ENCODE data around the gene TP53.

TP53 gene

DNA sequence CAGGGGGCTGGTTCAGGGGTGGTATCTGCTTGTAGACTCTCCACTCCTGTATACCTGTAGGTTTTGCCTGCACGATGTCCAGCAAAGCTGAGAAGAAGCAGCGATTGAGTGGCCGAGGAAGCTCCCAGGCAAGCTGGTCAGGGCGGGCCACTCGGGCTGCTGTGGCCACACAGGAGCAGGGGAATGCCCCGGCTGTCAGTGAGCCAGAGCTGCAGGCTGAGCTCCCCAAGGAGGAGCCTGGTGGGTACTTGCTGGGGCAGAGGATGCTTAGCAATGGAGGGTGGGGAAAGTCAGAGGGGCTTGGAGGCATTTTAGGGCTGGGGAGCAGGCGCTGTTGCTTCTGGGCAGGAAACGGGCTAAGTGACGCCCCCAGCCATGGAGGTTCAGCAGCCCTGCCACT is 32.4 kb upstream of the TP53 start:
- H3K4me3 ChIP-seq (ENCODE audit: control insufficient read depth, low read depth, low read length): no peak overlapping the region
- TF ChIP-seq, protein P1, sequence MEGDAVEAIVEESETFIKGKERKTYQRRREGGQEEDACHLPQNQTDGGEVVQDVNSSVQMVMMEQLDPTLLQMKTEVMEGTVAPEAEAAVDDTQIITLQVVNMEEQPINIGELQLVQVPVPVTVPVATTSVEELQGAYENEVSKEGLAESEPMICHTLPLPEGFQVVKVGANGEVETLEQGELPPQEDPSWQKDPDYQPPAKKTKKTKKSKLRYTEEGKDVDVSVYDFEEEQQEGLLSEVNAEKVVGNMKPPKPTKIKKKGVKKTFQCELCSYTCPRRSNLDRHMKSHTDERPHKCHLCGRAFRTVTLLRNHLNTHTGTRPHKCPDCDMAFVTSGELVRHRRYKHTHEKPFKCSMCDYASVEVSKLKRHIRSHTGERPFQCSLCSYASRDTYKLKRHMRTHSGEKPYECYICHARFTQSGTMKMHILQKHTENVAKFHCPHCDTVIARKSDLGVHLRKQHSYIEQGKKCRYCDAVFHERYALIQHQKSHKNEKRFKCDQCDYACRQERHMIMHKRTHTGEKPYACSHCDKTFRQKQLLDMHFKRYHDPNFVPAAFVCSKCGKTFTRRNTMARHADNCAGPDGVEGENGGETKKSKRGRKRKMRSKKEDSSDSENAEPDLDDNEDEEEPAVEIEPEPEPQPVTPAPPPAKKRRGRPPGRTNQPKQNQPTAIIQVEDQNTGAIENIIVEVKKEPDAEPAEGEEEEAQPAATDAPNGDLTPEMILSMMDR (conservative IDR thresholded peaks at IDR 0.05; ENCODE audit: control insufficient read depth, insufficient read depth, low read depth, low read length): no peak
- DNase-seq (ENCODE audit: low read depth): no peak

DNA sequence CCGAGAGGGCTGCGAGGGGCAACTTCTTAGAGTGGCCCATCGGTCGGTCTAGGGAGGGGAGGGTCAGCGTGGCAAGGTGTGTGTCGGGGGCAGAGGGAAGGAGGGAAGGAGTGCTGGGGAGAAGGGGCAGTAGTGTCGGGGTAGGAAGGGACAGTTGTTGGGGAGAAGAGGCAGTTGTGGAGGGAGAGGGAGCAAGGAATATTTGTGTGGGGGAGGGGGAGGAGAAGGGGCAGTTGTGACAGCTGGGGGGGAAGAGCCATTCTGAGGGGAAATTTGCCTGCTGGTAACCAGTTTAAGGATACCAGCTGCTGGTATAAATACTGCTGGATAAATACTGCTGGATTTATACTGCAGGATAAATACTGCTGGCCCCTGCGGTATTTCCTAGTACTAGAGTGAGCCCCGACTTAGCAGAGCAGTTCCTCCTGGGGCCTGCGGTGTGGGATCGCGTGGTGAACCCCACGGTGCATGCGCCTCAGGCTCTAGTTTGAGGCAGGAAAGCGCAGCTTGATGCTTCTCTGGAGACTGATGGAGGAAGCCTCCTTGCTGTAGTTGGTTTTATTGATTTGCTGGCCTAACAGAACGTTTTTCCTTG is 30.6 kb upstream of the TP53 start:
- H3K4me3 ChIP-seq (ENCODE audit: control insufficient read depth, low read depth, low read length): peak overlapping the region; percentile 62
- TF ChIP-seq, protein P1 (conservative IDR thresholded peaks at IDR 0.05; ENCODE audit: control insufficient read depth, insufficient read depth, low read depth, low read length): no peak
- no peak for DNase-seq (ENCODE audit: low read depth)

DNA sequence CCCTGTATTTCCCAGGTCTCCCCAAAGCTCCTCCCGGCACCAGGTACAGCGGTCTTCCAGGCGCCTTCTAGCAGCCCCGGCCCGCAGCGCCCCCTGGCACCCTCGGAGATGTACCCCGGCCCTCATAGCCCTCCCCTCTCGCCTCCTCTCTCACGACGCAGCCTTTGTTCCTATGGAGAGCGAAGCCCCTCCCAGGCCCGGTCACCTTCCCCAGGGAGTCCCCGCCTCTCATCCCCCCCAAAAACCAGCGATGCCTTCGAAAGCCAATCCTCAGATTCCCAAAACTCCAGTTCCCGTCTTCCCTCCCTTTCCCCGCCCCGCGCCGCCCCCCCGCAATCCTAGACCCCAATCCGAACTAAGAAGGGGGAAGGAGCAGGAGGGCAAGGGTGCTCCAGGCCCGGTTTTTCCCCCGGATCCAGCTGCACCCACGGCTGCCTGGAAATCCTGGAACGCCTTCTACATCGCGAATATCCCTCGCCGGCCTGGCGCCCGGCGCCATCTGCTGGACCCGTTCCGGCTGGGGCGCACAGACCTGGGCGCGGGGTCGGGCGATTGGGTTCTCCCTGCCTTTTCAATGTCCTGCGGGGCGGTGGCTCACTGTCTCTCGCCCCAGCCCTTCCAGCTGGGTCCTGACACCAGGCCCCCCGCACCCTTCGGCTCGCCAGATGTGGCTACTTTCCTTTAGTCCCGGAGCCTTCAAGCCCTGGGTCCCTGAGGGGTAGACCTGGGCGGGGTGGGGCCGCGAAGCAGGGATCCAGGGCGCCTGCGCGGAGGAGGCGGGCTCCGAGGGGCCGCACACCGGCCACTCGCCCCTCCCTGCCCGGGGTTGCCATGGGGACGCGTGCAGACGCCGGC is 29.8 kb upstream of the TP53 start, which contains the start of gene DNAH2:
TSS of gene DNAH2 (plus strand) at position 844 of the 855 bp plus-strand sequence. CDS start 1,991 bp downstream, outside the sequence.
- TF ChIP-seq, protein P1 (conservative IDR thresholded peaks at IDR 0.05; ENCODE audit: control insufficient read depth, insufficient read depth, low read depth, low read length): peak; percentile 36

DNA sequence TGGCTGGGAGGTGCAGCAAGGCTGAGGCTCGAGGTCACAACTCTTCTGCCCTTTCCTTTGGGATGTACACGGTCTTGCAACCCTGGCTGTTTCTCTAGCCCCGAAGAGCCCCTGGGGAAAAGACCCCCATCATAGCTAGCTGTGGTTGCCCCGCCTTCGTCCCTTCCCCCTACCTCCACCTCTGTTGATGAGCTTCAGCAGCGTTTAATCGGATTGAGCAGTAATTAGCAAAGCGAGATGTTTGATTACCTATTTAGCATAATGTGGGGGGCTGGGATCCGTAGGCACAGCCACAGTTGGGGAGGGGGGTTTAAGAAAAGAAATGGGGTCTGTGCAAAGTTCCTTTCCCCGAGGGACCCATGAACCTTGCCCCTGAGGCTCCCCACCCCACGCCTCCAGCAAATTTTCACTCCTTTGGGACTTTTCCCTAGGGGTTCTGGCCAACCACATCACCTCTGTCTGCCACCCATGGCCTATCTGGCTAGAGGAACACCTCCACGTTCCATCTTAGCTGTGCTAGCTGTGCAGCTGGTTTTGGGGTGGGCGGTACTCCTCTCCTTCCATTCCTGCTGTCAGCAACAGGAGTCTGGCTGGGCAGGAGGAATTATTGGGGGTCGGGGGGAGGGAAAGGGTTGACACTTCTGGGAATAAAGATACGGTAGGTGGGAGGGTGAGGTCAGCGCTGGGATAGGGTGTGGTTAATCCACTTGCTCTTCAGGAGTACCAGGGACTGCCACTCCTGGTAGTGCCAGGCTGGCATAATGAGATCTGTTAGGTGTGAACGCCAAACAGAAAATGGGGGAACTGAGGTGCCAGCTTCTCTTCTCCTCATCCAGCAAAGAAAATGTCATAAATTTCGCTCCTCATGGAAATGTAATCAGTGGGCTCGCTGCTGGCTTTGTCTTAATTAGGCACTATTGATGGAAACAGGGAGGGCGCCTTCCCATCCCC is 28.9 kb upstream of the TP53 start:
- TF ChIP-seq, protein P1 (conservative IDR thresholded peaks at IDR 0.05; ENCODE audit: control insufficient read depth, insufficient read depth, low read depth, low read length): no peak
- H3K4me3 ChIP-seq (ENCODE audit: control insufficient read depth, low read depth, low read length): peak overlapping the region; percentile 62
- no peak for DNase-seq (ENCODE audit: low read depth)

More for the DNA sequence above, 29.8 kb upstream of the TP53 start, which contains the start of gene DNAH2:
- H3K4me3 ChIP-seq (ENCODE audit: control insufficient read depth, low read depth, low read length): peak within 1 kb of the TSS; percentile 62
- peak; percentile 84 for DNase-seq (ENCODE audit: low read depth)

DNA sequence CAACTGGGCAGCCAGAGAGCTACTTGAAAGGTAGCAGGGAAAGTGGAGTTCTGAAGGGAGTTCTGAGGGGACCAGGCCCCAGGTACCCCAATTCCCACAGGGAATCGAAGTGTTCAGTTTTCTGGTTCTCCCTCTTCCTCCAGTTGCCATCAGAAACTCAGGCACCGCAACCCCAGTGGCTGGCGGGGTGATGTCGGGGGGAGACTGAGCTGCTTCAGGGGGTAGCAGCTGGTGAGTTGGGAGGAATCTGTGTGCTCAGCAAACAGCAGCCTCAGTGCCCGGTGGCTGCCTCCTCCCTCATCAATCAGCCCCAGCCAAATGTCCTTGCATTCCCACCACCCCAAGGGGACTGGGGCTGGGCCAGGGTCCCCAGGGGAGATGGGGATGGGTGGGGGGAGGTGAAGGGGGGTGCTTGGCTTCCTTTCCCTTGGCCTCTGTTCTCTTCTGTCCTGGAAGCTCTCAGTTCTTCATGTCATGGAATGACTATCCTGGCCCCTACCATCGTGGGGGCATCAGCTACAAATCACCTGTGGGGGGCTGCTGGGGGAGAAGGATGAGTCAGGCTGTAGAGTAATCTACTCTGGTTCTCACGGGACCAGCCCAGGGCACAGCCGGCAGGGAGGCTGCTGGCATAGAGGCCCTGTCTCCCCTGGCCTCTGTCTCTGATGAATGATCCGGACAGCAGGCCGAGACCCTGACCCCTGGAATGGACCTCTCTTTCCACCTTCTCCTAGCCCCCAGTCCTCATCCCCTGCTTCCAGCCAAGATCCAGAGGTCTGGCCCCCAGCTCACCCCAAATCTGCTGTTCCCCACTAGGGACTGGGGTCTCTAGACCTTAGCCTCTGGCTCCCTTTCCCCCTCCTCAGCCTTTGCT is 27.7 kb upstream of the TP53 start:
- DNase-seq (ENCODE audit: low read depth): no peak
- no peak overlapping the region for H3K4me3 ChIP-seq (ENCODE audit: control insufficient read depth, low read depth, low read length)
- TF ChIP-seq, protein P1 (conservative IDR thresholded peaks at IDR 0.05; ENCODE audit: control insufficient read depth, insufficient read depth, low read depth, low read length): no peak
